GM18858 (cell line): ENCODE data around the gene CARS2.

Source experiments
- ATAC-seq: cut with Tn5 transposase; IDR thresholded peaks from one replicate; pipeline ENCODE4 v1.9.1; 2021; ENCODE audit not compliant: unreplicated experiment

The CARS2 gene

GRCh38 chr13:110653851-110654250, 52.1 kb downstream of the CARS2 start:
- ATAC-seq: no peak

- ATAC-seq: no peak
These were observed 52.6 kb downstream of the CARS2 start for GRCh38 chr13:110653271-110653670.

GRCh38 chr13:110652764-110653163, 53.2 kb downstream of the CARS2 start:
- no peak for ATAC-seq

GRCh38 chr13:110652231-110652730, 53.6 kb downstream of the CARS2 start:
- no peak for ATAC-seq

- no peak for ATAC-seq
These were observed 54.1 kb downstream of the CARS2 start for GRCh38 chr13:110651726-110652230.

GRCh38 chr13:110651271-110651670, 54.6 kb downstream of the CARS2 start:
- ATAC-seq: no peak

- no peak for ATAC-seq
These were observed 55.5 kb downstream of the CARS2 start for GRCh38 chr13:110650436-110650835.

- no peak for ATAC-seq
These were observed 56.4 kb downstream of the CARS2 start for GRCh38 chr13:110649551-110649950.

- no peak for ATAC-seq
These were observed 57.0 kb downstream of the CARS2 start for GRCh38 chr13:110648848-110649421.

GRCh38 chr13:110648146-110648819, 57.6 kb downstream of the CARS2 start:
- no peak for ATAC-seq

GRCh38 chr13:110647365-110647737, 58.6 kb downstream of the CARS2 start:
- no peak for ATAC-seq

- no peak for ATAC-seq
These were observed 59.2 kb downstream of the CARS2 start for GRCh38 chr13:110646442-110647364.

GRCh38 chr13:110645750-110646149, 60.2 kb downstream of the CARS2 start:
- no peak for ATAC-seq

GRCh38 chr13:110644892-110645521, 60.9 kb downstream of the CARS2 start:
- peak; percentile 62 for ATAC-seq

GRCh38 chr13:110643768-110644421, 62.0 kb downstream of the CARS2 start:
- no peak for ATAC-seq

GRCh38 chr13:110643324-110643723, 62.6 kb downstream of the CARS2 start:
- ATAC-seq: no peak

GRCh38 chr13:110642291-110642981, 63.5 kb downstream of the CARS2 start:
- ATAC-seq: no peak

- no peak for ATAC-seq
These were observed 64.6 kb downstream of the CARS2 start for GRCh38 chr13:110641055-110642015.

GRCh38 chr13:110640591-110641029, 65.3 kb downstream of the CARS2 start:
- ATAC-seq: no peak
